B cell (primary cell): Measurements from ENCODE around the gene SNAPC5.

Source experiments
- CTCF ChIP-seq: fragments of 200-600 bp; IDR thresholded peaks from one replicate; pipeline ENCODE4 v1.8.0; 2022; ENCODE audit warnings: antibody characterized with exemption, mild to moderate bottlenecking
- EZH2 ChIP-seq: IDR thresholded peaks from 2 replicates; pipeline ENCODE4 v1.6.1; 2012; ENCODE audit warnings: borderline replicate concordance, low read depth, mild to moderate bottlenecking, moderate library complexity, low read length; ENCODE audit not compliant: insufficient read depth, poor library complexity, severe bottlenecking

- TF ChIP-seq CTCF: no peak
- no peak for TF ChIP-seq EZH2
Observed at GRCh38 chr15:66481107-66481856, 16.3 kb downstream of the SNAPC5 start.
